HG02678 (cell line): ENCODE results near the gene ARHGEF10L.
"Not testable (repeated sequence)": the region's sequence is repeated elsewhere in the genome, so short reads cannot be mapped to it uniquely, and the experiment has no call there.

Source experiments
- ATAC-seq: cut with Tn5 transposase; IDR thresholded peaks from one replicate; pipeline ENCODE4 v1.9.1; 2021; ENCODE audit warnings: mild to moderate bottlenecking, moderate library complexity; ENCODE audit not compliant: unreplicated experiment

Gene ARHGEF10L

DNA sequence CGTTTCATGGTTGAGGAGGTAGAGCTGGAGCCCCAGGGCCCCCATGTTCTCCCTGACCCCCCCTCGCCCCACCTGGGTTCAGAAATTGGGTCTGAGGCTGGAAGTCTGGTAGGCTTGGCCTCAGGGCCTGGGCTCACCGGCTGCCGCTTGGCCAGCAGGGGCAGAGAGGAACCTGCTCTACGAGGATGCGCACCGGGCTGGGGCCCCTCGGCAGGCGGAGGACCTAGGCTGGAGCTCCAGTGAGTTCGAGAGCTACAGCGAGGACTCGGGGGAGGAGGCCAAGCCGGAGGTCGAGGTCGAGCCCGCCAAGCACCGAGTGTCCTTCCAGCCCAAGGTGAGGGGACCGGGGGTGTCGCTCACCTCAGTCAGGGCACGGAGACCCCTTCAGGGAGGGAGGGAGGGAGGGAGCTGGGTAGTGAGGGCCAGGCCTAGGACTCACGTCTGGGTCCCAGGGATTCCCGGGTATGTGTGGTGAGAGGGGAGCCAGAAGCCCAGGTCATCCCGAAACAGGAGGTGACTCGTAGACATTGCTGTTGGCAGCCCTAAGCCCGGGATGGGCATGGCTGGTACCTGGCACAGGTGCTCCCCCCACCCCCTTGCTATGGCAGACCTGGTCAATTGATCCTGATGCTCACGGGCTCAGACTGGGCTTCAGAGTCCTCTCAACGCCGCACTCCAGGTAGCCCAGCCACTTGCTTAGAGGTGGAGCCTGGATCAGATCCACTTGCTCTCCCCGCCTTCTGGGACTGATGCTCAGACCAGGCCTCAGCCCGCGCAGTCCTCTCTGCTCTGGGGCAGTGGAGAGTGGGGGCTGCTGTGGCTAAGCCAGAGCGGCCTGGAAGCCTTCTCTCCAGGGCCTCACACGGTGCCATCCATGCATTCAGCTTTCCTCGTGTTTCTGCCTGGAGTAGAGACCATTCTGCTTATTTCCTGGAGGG lies 68.4 kb downstream of the ARHGEF10L start:
- no peak for ATAC-seq

DNA sequence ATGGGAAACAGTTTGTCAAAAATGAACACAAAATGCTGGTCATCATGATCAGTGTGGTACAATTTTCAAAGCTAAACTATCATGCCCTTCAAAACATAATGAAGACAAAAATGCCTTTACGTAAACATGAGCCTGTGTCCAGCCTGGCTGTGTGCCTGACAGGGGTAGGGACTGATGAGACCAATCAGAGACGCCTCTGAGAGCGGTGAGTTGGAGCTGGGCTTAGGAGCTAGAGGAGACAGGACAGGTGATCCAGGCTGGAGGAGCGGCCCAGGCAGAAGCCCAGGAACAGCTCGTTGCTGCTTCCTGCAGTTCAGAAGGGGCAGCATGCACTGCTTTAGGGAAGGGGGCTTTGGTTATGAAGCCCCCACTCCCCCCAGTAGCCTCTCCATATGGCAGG lies 70.0 kb downstream of the ARHGEF10L start:
- ATAC-seq: no peak

DNA sequence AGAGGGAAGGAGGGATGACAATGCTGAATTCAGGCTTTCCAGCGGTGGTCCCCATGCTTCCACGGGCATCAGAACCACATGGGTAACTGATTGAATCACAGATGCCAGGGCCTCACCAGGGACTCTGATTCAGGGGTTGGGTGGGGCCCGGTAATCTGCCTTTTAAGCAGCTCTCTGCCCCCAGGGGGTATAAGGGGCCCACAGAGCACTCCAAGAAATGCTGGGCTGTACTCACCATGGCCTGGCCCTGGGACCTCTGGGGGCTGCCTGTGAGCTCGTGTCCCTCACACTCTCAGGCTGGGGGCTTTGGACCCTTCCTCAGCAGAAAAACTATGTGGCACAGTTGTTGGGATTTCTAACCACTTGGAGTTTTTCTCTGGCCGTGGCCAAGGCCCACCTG lies 70.6 kb downstream of the ARHGEF10L start:
- ATAC-seq: no peak

DNA sequence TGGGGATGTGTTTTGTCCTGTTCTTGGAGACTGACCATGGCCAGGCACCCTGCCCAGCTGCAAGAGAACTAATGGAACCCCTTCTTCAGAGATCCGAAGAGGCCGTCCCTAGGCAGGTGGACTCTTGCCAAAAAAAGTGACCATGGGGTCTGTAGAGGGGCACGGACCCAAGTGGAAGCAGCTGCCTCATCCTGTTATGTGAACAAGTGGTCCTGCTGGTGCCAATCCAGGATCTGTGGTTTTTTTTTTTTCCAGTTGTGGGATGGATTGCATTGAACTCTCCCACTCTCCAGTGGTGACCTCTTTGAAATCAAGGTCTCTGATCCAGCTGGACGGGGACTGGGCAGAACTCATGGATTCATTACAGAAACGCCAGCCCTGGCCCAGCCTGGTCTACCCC lies 71.2 kb downstream of the ARHGEF10L start:
- ATAC-seq: no peak

DNA sequence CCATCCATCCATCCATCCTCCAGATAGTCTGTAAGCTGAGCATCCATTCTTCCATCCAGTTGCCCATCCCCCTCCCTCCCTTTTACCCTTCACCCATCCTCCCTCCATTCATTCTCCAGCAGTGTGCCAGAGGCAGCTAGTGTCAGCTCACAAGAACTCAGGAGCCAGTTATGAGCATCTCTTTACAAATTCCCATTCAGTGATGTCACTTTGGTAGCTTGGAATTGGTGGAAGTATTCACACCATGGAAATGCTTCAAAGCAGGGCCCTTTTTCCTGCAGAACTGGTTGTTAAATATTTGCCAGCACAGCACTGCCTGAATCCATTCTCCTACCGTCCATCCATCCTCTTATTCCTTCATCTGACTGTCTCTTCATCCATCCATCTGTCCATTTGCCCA lies 72.5 kb downstream of the ARHGEF10L start:
- no peak for ATAC-seq

DNA sequence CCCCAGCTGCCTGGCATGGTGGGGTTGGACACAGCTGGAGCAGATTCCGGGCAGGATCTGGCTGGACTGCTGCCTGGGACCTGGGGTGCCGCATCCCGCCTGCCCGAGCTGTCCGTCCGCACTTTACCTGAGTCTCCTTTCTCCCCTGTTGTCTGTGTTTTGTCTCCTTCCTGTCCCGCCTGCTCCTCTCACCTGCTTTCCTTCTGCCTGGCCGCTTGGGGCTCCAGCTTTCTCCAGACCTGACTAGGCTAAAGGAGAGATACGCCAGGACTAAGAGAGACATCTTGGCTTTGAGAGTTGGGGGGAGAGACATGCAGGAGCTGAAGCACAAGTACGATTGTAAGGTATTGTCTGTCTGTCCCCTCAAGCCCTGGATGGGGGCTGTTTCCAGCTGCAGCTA lies 73.3 kb downstream of the ARHGEF10L start:
- no peak for ATAC-seq

DNA sequence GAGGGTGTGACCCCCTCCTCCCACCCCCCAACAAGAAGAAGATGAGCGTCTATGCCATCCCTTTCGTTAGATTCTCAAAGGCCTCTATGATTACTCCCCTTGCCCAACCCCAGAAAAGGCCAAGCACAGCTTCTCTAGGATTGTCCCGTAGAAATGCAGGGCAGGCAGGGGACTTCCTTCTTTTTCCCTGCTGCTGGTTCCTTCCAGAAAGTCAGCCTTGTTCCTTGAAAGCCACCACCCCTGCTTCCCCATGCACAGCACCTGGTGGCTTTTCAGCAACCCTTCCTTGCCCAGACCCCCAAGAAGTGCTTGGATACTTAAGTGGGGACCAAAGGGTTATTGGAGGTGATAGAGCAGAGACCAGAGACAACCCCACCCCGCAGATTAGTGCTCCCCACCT lies 75.1 kb downstream of the ARHGEF10L start:
- no peak for ATAC-seq

DNA sequence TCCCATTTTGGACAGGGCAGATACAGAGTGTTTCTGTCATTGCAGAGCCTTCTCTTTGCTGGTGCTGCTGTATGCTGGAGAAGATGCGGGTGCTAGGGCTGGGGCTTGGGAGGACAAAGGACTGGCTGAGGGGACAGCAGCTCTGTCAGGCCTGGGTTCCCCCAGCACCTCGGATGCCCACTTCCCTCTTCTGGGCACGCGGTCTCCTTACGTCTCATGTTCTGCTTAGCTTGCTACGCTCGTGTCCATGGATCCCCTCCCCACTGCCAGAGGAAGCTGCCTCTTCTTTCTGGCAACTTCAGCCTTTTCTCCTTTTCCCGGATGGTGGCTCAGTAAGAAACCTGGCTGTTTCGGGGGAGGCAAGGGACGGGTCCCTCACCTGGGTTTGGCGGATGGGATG lies 75.7 kb downstream of the ARHGEF10L start:
- ATAC-seq: no peak

DNA sequence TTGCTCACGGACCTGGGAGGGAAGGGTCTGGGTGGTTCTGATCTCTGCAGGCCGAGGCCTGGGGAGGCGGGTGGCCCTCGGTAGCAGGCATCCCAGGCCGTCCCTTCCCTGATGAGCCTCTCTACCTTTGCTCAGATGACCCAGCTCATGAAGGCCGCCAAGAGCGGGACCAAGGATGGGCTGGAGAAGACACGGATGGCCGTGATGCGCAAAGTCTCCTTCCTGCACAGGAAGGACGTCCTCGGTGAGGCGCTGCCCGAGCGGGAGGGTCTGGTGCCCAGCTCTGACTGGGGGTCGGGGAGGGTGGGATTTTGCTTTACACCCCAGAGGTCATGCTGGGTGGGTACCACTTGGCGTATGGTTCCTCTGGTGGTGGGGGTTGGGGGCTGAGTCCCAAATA lies 76.5 kb downstream of the ARHGEF10L start:
- ATAC-seq: no peak

DNA sequence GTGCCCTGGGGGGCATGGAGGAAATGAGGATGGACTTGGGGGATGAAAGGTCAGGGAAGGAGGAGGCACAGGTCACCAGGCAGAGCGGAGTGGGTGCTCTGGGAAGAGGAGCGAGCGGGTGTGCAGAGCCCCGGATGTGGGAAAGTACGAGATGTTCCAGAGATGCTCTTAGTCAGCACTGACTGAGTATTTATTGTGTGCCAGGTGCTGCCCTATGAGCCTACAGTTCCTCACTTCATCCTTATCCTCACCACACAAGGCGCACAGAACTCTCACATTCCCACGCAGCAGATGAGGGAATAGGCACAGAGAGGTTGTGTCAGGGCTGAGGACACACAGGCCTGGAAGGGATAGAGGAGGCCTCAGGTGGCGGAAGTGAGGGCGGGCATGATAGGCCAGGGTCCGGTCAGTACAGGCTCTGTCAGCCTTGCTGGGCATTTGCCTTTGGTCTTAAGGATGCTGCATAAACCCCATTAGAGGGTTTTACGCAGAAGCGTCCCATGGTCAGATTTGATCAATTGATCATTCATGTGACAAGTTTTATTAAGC lies 77.3 kb downstream of the ARHGEF10L start:
- ATAC-seq: no peak

DNA sequence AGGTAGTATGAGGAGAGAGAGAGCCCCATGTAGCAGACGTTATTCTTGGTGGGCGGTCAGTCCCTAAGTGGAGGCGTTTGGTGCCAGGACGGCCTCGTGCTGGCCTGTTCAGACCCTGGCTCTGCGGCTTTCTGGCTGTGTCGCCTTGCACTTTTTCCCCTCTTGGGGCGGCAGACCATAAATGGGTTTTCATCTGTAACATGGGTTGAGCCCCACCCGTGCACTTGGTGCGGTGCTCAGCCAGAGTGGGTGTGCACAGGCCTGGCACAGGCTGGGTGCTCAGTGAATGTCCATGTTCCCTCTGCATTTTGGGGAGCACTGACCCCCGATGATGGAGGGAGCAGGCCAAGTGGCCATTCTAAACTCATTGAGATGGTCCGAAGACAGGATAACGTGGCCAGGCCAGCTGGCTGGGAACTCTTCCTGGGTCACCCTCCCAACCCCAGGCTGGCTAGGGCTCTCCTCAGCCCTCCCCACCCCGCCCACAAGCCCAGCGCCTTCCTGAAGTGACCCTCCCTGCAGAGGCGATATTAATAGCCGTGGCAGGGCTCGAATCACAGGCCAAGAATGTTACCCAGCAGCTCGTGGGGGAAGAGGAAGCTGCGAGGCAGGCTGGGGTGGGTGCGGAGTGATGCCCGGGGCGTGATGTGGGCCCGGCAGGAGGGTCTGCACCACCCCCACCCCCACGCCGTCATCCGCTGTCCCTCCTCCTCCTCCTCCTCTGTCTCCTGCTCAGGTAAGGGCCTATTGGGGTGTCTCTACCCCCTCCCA lies 78.5 kb downstream of the ARHGEF10L start:
- no peak for ATAC-seq

DNA sequence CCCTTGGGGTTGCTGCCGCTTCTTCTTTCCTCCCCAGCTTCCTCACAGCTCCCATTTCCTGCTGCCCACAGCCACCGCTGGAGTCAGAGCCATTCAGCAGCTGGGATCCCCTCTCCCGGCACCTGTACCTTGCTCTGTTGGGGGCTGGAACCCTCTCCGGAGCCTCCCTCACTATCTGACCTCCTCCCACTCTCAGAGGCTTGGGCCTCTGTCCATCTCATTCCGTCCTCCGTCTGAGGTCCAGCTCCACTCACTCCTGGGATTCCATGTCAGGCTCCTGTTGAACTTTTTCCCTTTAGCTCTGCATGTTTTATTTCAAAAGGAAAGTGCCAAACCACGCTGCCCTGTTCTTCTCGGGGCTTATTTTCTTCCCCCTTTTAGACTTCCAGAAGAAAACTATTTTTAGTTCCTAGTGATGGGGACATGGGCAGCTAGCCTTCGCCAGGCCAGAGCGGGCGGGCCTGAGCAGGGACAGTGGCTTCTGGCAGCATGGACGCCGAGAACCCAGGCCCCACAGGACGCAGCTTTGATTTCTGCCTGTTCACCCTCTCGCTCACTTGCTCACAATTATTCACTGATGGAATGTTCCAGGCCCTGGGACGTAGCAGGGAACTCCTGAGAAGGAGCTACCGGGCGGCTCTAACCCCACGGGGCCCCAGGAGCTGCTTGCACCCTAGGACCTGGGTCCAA lies 79.2 kb downstream of the ARHGEF10L start:
- ATAC-seq: no peak

DNA sequence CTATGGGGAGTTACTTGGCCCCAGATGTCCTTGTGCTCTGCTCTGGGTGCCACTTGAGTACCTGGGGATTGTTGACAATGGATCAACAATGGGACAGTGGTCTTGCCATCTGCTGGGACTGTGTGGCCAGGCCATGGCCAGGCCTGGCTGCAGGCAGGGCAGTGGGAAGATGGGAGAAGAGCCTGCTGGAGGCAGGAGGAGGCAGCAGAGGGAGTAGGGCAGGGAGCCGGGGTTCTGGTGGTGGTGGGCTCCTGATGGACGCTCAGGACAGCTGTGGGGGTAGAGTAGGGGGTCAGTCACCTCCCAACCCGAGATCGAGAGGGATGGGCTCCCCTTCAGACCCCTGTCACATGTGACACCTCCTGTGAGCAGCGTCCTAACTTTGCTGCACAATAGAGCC lies 81.0 kb downstream of the ARHGEF10L start:
- ATAC-seq: no peak

DNA sequence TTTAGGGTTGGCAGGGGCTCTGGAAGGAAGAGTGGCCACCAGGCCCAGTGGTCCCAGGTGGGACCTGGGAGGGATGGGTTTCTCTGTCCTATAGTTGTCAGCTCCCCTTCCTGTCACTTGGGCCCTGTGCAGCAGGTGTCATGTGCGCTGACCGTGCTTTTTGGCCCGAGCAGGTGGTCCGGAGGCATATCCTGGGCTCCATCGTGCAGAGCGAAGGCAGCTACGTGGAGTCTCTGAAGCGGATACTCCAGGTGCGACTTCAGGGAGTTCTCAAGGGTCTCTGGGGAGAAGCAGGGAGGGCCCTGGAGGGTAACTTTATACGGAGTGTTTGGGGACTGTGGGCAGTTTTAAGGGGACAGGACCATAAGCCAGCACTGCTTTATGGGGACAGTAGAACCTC lies 82.2 kb downstream of the ARHGEF10L start:
- no peak for ATAC-seq

DNA sequence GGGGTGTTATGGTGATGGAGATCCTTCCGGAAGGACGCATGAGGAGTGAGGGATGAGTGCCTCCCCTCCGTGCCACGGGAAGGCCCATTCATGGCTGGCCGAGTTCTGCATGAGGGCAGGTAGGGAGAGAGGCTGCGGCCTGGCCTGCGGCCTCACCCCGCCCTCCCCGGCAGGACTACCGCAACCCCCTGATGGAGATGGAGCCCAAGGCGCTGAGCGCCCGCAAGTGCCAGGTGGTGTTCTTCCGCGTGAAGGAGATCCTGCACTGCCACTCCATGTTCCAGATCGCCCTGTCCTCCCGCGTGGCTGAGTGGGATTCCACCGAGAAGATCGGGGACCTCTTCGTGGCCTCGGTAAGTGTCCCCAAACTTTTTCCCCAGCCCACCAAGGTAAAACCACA lies 83.3 kb downstream of the ARHGEF10L start:
- ATAC-seq: no peak

DNA sequence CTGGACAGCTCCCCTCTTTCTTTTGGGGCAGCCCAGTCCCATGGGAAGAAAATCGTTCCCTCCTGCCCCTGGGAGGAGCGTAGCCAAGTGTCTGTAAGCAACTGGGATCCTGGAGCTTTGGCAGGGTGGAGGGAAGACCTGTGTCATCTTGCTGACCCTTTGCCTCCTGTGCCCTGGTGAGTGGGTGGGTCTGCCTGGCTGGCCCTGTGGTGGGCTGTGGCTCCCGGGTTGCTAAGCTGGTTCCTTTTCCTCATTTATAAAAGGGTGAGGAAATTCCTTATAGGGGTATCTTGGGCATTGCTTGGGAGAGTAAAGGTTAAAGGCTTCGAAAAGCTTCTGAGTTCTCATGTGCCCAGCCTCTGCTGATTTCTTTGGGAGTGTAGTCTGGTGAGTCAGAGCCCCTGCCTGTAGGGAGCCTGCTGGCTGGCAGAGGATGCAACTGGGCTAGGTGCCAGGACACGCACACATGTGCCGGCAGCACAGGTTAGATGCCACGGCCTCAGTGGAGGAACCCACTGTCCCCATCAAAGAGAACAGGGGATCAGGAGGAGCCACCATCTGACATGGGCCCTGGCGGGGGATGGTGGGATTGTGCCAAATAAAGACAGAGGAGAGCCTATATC lies 85.2 kb downstream of the ARHGEF10L start:
- no peak for ATAC-seq

DNA sequence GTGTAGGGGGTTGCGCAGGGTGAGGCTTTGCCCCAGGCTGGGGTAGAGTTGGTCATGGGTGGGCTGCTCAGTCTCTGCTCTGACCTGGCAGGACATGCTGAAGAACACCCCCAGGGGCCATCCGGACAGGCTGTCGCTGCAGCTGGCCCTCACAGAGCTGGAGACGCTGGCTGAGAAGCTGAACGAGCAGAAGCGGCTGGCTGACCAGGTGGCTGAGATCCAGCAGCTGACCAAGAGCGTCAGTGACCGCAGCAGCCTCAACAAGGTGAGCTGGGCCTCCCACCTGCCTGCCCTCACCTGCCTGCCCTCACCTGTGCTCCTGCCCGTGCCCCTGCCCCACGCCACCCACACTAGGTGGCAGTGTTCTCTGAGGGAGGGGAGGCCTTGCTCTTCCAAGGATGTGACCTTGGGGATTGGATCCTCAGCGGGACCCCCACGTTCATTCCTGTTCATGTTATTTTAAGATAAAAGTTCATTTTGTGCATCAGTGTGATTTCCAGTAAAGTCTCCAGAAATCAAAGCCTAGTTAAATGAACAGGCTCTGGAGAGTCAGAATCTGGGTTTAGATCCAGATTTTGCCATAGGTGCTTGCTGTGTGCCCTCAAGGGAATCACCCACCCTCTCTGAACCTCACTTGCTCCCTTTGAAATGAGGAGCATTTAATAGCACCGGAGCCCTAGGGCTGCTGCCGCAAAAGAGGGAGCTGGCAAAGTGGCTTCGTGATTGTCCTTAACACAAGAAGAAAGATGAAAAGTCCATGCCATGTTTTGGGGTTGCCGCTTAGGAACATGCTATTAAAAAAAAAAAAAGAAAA lies 87.9 kb downstream of the ARHGEF10L start:
- ATAC-seq: no peak

DNA sequence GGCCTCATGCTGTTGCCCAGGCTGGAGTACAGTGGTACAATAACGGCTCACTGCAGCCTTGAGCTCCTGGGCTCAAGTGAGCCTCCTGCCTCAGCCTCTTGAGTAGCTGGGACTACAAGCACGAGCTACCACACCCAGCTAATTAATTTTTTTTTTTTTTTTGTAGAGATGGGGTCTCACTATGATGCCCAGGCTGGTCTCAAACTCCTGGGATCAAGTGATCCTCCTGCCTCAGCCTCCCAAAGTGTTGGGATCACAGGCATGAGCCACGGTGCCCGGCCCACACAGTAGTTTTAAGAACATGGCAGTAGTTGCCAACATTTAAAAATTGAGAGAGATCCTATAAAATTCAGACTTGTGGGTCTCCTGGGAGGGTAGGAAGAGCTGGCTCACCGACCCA lies 89.5 kb downstream of the ARHGEF10L start:
- not testable (repeated sequence) for ATAC-seq

DNA sequence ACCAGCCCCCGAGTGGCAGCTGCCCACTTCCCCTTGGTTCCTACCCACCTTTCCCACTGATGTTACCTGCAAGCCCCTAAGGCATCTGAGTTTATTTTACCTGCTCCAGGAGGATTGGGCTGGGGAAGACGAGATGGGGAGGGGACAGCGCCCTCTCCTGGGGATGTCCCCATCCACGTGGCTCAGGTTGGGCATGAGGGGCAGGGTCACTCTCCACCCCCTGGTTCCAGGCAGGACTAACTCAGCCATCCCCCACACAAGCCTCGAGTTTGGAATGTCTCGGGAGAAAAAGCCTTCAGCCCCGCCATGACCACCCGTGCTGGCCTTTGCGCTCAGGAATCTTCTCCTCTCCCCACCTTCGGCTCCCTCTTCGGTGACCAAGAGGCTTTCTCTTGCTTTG lies 90.0 kb downstream of the ARHGEF10L start:
- ATAC-seq: no peak
